Calu3 (cell line): ENCODE data around the gene KIAA0930. TPM values are rescaled to one million over a fixed set of nuclear protein-coding genes. Genes with fewer than 3 reads are reported as not detected.
A peak's percentile ranks its signal among the peaks of the same experiment; 100 is the strongest.

Source experiments
- BruUV-seq: library from RNA; stranded (reverse); fragments of 400-500 nt; replicated peaks from 2 replicates; lab custom pipeline; 2021; lab: Mats Ljungman, UMichigan
- CTCF ChIA-PET: fragments of 300-600 bp; sonication (Branson Sonifier 250); formaldehyde crosslinking; loops from one replicate; lab custom pipeline; 2022; ENCODE audit warnings: antibody characterized with exemption; lab: Charles Lee
- DNase-seq: peaks from one replicate; pipeline ENCODE4 v3.0.0; 2022
- H3K27ac Mint-ChIP-seq: one replicate; pipeline ENCODE4 v1.8.0; 2022; ENCODE audit warnings: mixed read lengths; ENCODE audit not compliant: unreplicated experiment
- H3K27me3 Mint-ChIP-seq: one replicate; pipeline ENCODE4 v1.8.0; 2022; ENCODE audit warnings: mixed read lengths; ENCODE audit not compliant: unreplicated experiment
- H3K36me3 Mint-ChIP-seq: one replicate; pipeline ENCODE4 v1.8.0; 2022; ENCODE audit warnings: mild to moderate bottlenecking, moderate library complexity, mixed read lengths; ENCODE audit not compliant: insufficient read depth, unreplicated experiment
- H3K4me1 Mint-ChIP-seq: one replicate; pipeline ENCODE4 v1.8.0; 2022; ENCODE audit warnings: mild to moderate bottlenecking, low read depth, mixed read lengths; ENCODE audit not compliant: unreplicated experiment
- H3K4me3 Mint-ChIP-seq: one replicate; pipeline ENCODE4 v1.8.0; 2022; ENCODE audit warnings: mild to moderate bottlenecking, low read depth, moderate library complexity, mixed read lengths; ENCODE audit not compliant: unreplicated experiment
- H3K9me3 Mint-ChIP-seq: one replicate; pipeline ENCODE4 v1.8.0; 2022; ENCODE audit warnings: low read depth, mixed read lengths; ENCODE audit not compliant: unreplicated experiment
- intact Hi-C: fragments of 100-400 bp; cut with micrococcal nuclease; formaldehyde crosslinking; loops from one replicate; pipeline ENCODE4 v1.10.0; 2022; ENCODE audit not compliant: unreplicated experiment
- total RNA-seq: library from RNA; stranded (reverse); gene quantifications from 2 replicates; pipeline ENCODE4 v1.2.3, GENCODE V29; 2022
- TF ChIP-seq, protein P1 (sequence below): fragments of 200-600 bp; IDR thresholded peaks from one replicate; pipeline ENCODE4 v1.8.0; 2022; ENCODE audit warnings: antibody characterized with exemption; ENCODE audit not compliant: unreplicated experiment

KIAA0930 gene
- total RNA-seq, 1 experiment from 2014 or later, result 56.8 TPM

DNA sequence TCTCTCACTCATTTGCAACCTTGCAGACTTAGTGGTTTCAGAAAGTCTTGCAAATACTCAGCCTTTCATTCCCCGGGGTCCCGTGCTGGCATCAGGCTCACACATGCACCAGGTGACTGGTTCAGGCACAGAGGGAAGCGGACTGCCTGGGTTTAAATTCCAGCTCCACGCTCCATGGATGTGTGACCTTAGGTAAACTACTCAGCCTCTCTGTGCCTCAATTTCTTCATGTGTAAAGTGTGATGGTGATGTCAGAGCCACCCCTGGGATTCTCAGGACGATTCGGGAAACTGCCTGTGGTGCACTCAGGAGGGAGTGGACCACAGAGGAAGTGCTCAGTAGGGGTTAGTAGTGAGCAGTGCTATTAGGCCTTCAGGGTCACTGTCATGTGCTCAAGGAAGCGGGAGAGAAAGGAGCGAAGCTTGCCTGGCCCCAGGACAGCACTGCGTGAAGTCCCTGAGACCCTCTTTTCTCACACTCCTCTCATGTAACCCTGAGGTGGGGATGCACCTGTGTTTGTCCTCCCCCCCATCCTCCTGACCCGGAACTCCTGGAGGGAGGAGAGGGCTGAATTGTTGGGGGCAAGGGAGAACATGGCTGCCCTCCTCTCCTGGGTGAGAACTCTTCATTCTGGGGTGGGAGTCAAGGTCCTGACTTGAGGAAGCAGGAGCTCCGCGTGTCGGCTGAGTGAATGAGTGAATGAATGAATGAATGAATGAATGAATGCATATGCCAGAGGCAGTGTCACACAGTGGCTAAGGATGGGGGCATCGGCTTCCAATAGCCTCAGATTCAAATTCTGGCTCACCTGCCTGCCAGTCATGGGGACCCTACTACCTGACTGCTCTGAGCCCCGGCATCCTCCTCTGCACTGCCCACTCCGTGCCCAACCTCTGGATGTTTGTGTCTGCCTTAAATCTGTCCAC lies 29.7 kb upstream of the KIAA0930 start:
- peaks cover 19% of the 10 kb centered on the region for H3K36me3 Mint-ChIP-seq
- intact Hi-C loops, result no loop called here
- no peak overlapping the region for H3K27ac Mint-ChIP-seq
- peaks cover 24% of the 10 kb centered on the region for H3K4me1 Mint-ChIP-seq
- H3K9me3 Mint-ChIP-seq, result no peaks in the 10 kb centered on the region
- TF ChIP-seq, protein P1, sequence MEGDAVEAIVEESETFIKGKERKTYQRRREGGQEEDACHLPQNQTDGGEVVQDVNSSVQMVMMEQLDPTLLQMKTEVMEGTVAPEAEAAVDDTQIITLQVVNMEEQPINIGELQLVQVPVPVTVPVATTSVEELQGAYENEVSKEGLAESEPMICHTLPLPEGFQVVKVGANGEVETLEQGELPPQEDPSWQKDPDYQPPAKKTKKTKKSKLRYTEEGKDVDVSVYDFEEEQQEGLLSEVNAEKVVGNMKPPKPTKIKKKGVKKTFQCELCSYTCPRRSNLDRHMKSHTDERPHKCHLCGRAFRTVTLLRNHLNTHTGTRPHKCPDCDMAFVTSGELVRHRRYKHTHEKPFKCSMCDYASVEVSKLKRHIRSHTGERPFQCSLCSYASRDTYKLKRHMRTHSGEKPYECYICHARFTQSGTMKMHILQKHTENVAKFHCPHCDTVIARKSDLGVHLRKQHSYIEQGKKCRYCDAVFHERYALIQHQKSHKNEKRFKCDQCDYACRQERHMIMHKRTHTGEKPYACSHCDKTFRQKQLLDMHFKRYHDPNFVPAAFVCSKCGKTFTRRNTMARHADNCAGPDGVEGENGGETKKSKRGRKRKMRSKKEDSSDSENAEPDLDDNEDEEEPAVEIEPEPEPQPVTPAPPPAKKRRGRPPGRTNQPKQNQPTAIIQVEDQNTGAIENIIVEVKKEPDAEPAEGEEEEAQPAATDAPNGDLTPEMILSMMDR, result no peak
- no peaks in the 10 kb centered on the region for H3K27me3 Mint-ChIP-seq
- no peak for DNase-seq
- BruUV-seq, result no TSS peak
- CTCF ChIA-PET, result no interaction called here
- no peak overlapping the region for H3K4me3 Mint-ChIP-seq

DNA sequence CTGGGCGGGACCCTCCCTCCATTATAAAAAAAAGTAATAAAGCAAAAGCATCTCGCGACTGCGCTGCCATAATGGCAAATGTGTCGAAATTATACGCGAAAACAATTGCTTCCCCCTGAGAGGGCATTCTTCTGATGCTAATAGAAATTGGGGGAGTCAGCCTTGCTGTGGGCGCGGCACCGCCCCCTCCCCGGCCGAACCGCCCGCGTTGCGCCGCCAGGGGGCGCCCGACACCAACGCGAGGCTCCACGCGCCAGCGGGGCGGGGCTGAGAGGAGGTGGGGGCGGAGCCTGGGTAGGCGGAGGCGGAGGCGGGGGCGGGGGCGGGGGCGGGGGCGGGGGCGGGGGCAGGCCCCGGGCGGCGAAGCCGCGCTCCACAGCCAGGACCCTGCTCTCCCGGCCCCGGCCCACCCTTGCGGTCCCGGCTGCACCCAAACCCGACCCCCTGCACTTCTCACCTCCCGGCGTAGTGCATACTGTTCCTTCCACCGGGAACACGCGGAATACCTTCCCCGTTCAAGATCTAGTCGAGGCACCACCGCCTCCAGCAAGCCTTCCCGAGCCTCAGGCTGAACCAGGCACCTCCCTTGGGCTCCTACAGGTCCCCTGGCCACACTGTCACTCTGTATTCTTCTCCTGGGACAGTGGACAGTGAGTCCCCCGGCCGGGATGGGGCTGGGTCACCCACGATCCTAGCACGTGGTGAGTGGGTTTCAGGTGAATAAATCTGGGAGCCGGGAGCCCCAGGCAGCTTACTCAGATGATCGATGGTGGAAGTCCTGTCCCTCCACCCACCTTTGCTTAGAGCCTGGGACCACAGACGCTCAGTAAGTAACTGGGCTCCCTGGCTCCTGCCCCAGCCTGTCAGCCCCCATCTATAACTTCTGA lies 28.5 kb upstream of the KIAA0930 start:
- peaks cover 19% of the 10 kb centered on the region for H3K36me3 Mint-ChIP-seq
- peak; percentile 88 for DNase-seq
- peak overlapping the region; percentile 82 for H3K4me3 Mint-ChIP-seq
- no peaks in the 10 kb centered on the region for H3K27me3 Mint-ChIP-seq
- H3K9me3 Mint-ChIP-seq, result no peaks in the 10 kb centered on the region
- CTCF ChIA-PET, result no interaction called here
- no TSS peak for BruUV-seq
- intact Hi-C loops, result loop anchor here (1.0 to 5.0 kb wide), 2 partner anchors 166 to 283 kb away; no protein-coding TSS in a partner anchor
- TF ChIP-seq, protein P1, result peak; percentile 93
- peaks cover 23% of the 10 kb centered on the region for H3K4me1 Mint-ChIP-seq
- peak overlapping the region; percentile 77 for H3K27ac Mint-ChIP-seq

DNA sequence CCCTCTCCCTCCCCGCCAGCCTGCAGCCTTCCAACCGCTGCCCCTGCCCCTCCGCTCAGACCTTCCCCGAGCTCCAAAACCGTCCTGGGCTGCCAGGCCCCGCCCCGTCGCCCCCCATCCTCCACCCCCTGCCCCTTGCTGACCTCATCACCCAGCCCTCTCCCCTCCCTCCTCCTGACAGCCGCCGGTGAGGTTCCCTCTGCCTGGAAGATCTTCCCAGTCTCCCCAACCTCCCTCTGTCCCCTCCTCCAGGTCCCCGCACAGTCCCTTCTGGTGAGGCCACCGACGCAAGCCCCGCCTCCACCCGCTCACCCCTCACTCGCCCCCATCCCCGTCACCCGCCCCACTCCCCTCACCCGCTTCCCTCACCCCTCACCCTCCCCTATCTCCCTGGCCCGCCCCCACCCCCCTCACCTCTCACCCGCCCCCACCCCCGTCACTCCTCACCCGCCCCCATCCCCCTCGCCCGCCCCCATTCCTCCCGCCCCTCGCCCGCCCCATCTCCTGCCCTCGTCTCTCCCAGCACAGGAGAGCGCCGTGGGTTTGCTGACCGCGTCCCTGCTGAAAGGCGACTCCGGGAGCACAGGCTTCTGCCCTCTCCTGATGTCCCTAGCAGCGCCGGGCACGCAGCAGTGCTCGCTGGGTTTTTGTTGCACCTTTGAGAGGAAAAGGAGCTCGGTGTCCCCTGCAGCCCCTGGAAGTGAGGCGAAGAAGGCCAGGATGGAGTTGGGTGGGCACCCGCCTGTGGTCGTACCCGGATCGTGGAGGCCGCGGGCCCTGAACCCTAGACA lies 27.7 kb upstream of the KIAA0930 start:
- CTCF ChIA-PET, result interaction anchor here (0.6 kb wide), 1 partner anchor 22 kb away, joined by 3 read pairs; no protein-coding TSS in a partner anchor
- Mint-ChIP-seq H3K36me3 (peaks cover 19% of the 10 kb centered on the region), H3K27ac (peak overlapping the region; percentile 77), H3K27me3 (no peaks in the 10 kb centered on the region), H3K4me1 (peaks cover 23% of the 10 kb centered on the region), H3K4me3 (peak overlapping the region; percentile 82), H3K9me3 (no peaks in the 10 kb centered on the region)
- TF ChIP-seq, protein P1, result no peak
- no TSS peak for BruUV-seq
- DNase-seq, result no peak
- intact Hi-C loops, result loop anchor here (5.0 kb wide), 1 partner anchor 284 kb away; no protein-coding TSS in a partner anchor
